SK-N-SH treated with all-trans-retinoic acid at 6 μM for 48 hours (cell line): ENCODE measurements around the gene B3GAT1.

Experiments used
- CREB5 ChIP-seq: fragments of 250-450 bp; sonication (Bioruptor Pico); IDR thresholded peaks from 2 replicates; pipeline ENCODE4 v1.5.1; 2020; ENCODE audit warnings: low read depth, mild to moderate bottlenecking, moderate library complexity
- CSDC2 ChIP-seq: fragments of 250-450 bp; sonication (Bioruptor Pico); IDR thresholded peaks from 2 replicates; pipeline ENCODE4 v1.5.0; 2020; ENCODE audit warnings: mild to moderate bottlenecking, moderate library complexity
- ESRRG ChIP-seq: fragments of 250-450 bp; sonication (Bioruptor Pico); IDR thresholded peaks from 2 replicates; pipeline ENCODE4 v1.6.1; 2021; ENCODE audit warnings: mild to moderate bottlenecking
- GLIS3 ChIP-seq: fragments of 250-450 bp; sonication (Bioruptor Pico); IDR thresholded peaks from 2 replicates; pipeline ENCODE4 v1.5.0; 2020; ENCODE audit warnings: mild to moderate bottlenecking, moderate library complexity
- TCF4 ChIP-seq: fragments of 250-450 bp; sonication (Bioruptor Pico); IDR thresholded peaks from 2 replicates; pipeline ENCODE4 v1.8.0; 2021; ENCODE audit warnings: mild to moderate bottlenecking, moderate library complexity, borderline replicate concordance
- ZFP3 ChIP-seq: fragments of 250-450 bp; sonication (Bioruptor Pico); IDR thresholded peaks from 2 replicates; pipeline ENCODE4 v1.5.0; 2020; ENCODE audit warnings: mild to moderate bottlenecking, moderate library complexity

GRCh38 chr11:134355656-134356055 is 56.4 kb downstream of the B3GAT1 start:
- TF ChIP-seq TCF4 (CRISPR knock-in tag) (no peak), CREB5 (CRISPR knock-in tag) (no peak), GLIS3 (CRISPR knock-in tag) (no peak), CSDC2 (CRISPR knock-in tag) (no peak), ZFP3 (CRISPR knock-in tag) (no peak), ESRRG (CRISPR knock-in tag) (no peak)
